ENCODE results near the gene B4GALT5. TPM values are rescaled to one million over a fixed set of nuclear protein-coding genes. Genes with fewer than 3 reads are reported as not detected.

Gene B4GALT5
- total RNA-seq, 1 donor, result 12.4 TPM

DNA sequence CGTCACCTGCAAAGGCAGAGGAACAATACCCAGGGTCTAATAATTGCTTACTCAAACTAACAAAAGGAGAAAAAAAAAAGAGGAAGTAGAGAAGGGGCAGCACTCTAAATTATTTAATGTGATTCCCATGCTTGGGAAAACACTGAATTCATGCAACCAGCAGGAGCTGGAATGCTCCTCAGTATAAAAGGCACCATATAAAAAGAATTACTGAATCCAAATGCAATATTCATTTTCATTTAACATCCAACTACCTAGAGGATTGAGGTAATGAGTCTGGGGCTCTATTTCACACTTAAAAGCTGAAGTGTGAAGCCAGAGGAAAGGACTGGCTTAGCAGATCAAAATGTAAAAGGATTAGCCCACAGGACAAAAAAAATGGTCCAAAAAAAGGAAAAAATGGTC lies 8.7 kb downstream of the B4GALT5 start:
- DNase-seq (ENCODE audit: low read depth in 2 of 3, low spot score in 2 of 3), result no peak

DNA sequence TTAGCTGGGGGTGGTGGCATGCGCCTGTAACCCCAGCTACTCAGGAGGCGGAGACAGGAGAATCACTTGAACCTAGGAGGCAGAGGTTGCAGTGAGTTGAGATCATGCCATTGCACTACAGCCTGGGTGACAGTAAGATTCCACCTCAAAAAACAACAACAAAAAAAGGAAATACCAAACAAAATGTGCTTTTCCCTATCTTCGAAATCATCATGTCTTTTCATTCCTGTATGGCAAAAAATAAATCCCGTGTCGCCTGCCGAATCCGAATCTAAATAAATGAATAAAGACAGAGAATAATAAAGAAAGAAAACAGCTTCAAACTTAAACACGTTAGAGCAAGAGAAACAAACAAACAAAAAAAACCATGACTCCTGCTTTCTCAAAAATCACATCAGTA lies 11.8 kb downstream of the B4GALT5 start:
- no peak for DNase-seq (ENCODE audit: low read depth in 2 of 3, low spot score in 2 of 3)

DNA sequence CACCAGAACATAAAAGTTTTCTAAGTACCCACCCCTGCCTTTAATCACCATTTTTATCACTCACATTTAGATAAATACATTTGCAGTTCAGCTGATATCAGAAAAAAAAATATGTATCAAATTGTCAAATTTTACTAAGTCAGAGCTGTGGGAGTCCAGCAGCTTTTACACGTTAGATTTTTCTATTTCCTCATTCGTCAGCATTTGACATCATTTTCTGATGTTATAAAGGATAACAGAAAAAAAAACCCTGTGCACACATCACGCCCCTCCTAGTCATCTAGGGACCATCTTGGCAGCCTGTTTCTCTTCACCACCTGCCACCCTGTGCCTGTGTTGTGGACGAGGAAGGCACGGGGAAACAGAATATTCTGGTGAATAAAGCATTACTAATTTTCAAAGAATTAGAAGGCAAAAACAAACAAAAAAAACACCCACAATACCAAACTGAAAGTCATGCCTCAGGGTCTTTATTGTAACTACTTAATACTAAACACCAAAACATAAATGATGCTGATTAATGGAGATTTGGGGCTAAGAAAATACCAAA lies 12.4 kb downstream of the B4GALT5 start:
- peak in 1 of 3 donors; percentile 41 for DNase-seq (ENCODE audit: low read depth in 2 of 3, low spot score in 2 of 3)

DNA sequence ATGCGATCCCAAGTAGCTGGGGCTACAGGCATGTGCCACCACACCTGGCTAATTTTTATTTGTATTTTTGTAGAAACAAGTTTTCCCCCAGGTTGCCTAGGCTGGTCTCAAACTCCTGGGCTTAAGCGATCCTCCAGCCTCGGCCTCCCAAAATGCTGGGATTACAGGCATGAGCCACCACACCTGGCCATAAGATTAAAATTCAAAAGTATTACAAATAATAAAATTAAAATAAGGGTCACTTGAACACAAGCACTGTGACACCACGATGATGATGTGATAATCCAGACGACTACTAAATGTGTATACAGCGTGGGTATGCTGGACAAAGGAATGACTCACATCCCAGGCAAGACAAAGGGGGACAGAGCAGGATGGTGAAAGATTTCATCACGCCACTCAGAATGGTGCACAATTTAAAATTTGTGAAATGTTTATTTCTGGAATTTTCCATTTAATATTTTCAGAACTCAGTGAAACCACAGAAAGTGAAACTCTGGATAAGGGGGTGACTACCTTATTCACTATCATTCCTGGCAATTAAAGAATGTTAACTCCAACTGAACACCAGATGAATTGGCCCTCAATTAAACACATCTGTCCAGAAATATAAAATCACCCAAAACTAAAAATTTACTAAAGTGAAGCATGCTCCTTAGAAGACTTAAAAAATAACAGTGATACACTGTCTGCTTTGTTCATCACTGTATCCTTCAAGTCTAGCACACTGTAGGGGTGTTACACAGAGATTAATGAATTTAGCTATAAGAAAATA lies 13.1 kb downstream of the B4GALT5 start:
- no peak for DNase-seq (ENCODE audit: low read depth in 2 of 3, low spot score in 2 of 3)

DNA sequence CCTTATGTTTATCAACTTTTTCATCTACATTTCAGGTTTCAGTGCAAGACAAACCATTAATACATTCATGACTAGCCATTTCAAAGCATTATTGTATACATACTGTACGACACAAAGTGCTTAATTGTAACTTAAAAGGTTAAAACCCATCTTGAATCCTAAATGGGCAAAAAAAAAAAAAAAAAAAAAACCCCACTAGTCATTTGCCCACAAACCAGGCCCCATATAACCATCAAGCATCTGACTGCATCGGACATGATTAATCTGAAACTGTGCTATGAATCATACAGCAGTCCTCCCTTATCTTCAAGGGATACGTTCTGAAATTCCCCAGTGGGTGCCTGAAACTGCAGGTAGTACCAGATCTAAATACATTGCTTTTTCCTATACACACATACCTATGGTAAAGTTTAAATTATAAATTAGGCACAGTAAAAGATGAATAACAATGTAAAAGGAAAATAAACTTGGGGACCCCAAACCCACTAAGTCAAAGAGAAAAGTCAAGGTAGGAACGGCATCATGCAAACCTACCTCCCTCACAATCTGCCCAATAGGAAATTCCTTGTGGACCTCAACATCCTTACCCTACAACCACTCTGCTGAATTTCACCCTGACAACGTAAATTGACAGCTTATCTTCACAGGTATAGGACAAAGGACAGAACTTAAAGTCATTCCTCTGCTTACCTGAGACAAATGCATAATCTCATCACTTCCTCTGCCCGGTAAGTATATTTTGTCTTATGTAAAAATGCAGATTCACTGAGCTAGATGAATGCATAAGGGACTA lies 14.3 kb downstream of the B4GALT5 start:
- DNase-seq (ENCODE audit: low read depth in 2 of 3, low spot score in 2 of 3), result no peak

DNA sequence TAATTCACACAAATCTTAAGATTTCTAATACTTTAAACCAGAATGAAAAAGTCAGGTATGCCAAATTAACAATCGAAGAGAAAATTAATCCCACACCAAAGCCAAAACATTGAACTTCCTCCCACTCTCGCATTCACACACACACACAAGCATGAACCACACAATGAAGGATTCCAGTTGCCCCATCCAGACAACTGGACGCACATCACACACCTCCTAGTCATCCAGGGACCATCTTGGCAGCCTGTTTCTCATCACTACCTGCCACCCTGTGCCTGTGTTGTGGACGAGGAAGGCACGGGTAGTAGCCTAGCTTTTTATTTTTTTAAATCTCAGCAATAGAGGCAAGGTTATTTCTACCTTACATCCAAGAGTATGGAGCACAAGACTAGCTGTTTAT lies 15.2 kb downstream of the B4GALT5 start:
- no peak for DNase-seq (ENCODE audit: low read depth in 2 of 3, low spot score in 2 of 3)

DNA sequence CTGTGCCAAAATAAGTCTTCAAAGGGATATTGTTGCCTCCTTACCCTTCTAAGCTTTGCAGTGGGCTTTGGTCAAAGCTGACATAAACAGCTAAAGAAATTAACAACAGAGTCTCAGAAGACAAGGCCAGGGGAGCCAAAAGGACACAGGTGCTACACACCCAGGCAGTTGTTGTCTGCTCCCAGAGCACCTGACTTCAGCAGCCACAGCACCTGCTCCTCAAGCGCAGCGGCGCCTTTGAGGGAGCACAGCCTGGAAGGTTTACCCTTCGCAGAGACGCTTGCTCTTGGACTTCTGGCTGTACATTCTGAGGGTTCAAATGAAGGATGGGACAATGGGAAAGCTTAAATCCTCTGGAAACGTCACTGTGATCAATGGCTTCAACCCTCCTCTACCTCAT lies 16.6 kb downstream of the B4GALT5 start:
- DNase-seq (ENCODE audit: low read depth in 2 of 3, low spot score in 2 of 3), result no peak

DNA sequence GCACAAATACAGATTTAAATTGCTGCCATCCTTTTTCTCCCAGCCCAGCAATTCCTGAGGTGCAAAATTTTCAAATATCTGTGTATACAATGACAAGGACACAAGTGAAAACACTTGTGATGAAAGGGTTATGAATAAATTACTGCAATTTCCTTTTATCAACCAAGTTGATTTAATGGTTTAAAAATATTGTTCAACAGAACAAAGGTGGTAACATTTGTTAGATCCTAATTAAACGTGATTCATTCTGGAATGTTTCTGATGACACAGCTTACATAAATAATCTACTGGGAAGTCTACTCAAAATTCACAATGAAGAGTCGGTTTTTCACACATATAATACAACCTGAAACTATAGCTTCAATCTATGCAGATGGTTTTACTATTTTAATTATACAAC lies 17.1 kb downstream of the B4GALT5 start:
- no peak for DNase-seq (ENCODE audit: low read depth in 2 of 3, low spot score in 2 of 3)

DNA sequence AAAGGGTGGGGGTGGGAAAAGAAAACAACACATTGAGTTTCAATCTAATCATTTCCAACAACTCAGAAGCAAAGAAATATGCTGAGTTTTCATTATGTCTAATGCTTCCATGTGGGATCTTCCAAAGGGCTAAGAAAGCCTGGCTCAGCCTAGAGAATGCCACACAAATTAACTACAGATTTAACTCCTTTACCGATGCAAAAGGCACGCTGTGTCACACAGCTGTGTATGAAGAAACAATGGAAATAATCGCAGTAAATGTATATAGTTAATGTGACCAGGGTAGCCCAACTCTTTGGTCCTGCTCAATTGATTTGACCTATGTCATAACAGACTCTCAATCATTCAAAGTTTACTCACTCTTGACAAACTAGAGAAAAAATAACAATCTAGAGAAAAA lies 17.8 kb downstream of the B4GALT5 start:
- no peak for DNase-seq (ENCODE audit: low read depth in 2 of 3, low spot score in 2 of 3)

DNA sequence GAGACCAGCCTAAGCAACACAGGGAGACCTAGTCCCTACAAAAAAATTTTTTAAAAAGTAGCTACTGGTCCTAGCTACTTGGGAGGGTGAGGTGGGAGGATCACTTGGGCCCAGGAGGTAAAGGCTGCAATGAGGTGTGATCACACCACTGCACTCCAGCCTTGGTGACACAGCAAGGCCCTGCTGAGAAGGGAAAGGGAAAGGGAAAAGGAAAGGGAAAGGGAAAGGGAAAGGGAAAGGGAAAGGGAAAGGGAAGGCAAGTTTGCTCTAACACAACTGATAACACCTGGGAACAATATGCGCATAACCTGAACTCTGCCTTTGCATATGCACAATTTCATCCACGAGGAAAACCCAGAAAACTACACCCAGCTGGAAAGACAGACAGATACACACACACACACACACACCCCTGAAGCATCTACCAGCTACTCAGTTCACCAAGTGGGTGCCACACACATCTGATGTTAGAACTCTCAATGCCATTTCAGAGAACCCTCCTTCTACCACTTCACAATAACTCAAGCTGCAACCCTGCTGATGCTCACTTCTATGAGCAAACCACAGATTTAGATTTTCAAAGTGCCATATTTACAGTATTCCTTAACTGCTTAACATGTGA lies 19.1 kb downstream of the B4GALT5 start:
- no peak for DNase-seq (ENCODE audit: low read depth in 2 of 3, low spot score in 2 of 3)

DNA sequence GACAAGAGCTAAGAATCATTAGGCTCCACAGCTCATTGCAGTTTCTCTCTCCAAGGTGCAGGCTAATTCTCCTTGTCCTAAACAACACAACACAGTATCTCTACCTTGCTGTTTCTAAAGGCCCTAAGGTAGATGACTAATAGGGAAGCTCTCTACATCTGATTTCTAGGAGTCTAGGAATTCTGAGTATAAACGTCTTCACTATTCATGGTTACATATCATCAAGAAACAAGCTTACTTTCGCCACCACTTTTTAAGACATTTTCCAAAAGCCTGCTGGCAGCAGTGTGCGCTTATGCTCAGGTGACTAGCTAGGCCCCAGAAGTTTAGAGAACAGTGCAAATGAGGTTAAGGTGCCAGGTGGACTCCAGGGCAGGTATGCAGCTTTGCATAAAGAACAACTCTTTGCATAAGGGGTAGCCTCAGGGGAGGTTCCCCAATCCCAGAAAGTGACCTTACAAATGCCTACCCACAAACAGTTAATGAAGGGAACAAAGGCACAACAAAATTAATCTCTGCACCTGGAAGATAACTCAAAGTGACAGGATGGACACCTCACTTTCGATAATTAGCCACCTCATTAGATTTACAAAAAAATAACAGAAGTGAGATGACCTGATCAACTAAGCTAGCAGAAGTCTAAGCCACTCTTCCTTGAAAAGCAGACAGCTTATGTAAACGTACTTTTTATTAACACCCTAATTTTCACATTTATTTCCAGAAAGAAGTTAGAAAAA lies 20.1 kb downstream of the B4GALT5 start:
- no peak for DNase-seq (ENCODE audit: low read depth in 2 of 3, low spot score in 2 of 3)

DNA sequence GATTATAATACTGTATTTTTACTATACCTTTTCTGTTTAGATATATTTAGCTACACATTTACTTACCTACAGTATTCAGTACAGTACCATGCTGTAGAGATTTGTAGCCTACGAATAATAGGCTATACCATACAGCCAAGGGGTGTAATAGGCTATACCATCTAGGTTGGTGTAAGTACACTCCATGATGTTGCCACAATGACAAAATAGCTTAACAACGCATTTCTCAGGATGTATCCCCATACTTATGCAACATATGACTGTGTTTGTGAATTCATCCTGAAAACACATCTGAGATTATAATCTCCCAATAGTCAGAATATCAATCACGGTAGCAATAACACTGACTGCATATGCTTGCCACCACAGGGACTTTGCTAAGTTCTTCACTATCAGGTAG lies 20.7 kb downstream of the B4GALT5 start:
- no peak for DNase-seq (ENCODE audit: low read depth in 2 of 3, low spot score in 2 of 3)

DNA sequence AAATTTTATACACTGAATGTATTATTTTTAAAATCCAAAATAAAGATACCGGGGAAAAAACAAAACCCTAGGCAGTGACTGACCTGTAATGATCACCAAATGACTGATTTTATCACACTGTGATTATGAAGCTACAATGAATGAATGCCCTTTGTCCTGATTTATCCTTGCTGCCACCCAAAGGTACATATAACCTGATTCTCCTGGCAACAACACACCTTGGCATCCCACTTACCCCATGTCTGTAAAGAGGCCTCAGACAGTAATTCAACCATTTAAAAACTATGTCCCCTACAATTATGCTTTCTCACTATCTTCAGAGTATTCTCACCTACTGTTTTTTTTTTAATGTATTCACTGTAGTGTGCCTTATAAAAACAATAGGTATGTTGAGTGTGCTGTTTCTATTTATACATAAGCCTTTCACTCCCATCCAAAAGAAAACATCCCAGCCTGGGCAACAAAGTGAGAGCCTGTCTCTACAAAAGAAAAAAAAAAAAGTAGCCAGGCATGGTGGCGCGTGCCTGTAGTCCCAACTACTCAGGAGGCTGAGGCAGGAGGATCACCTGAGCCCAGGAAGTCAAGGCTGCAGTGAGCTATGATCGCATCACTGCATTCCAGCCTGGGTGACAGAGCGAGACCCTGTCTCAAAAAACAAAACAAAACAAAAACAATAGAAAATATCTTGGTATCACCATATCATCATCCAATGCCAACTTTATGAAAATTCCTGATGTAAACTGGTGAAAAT lies 21.7 kb downstream of the B4GALT5 start:
- no peak for DNase-seq (ENCODE audit: low read depth in 2 of 3, low spot score in 2 of 3)

DNA sequence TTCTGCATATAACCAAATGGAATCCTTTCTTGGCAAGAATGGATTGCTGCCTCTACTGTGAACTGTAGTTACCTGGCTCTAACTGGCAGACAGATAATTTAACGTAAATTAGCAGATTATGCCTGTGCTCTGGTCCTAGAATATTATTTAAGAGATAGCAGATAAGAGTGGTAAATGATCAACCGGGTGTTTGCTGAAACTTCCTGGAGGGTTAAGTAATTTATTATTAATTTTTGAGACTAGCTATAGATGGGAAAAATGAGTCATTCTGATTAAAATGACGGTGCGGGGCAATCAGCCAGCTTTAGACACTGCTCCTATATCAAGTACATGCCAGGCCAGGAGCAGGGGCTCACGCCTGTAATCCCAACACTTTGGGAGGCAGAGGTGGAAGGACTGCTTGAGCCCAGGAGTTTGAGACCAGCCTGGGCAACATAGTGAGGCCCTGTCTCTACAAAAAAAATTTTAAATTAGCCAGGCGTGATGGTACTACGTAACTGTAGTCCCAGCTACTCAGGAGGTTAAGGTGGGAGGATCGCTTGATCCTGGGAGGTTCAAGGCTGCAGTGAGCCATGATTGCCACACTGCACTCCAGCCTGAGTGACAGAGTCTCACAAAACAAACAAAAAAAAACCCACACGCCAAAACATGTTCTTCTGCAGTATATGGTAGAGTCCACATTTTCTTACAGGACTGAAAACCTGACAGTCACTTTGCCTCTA lies 22.6 kb downstream of the B4GALT5 start:
- DNase-seq (ENCODE audit: low read depth in 2 of 3, low spot score in 2 of 3), result no peak

DNA sequence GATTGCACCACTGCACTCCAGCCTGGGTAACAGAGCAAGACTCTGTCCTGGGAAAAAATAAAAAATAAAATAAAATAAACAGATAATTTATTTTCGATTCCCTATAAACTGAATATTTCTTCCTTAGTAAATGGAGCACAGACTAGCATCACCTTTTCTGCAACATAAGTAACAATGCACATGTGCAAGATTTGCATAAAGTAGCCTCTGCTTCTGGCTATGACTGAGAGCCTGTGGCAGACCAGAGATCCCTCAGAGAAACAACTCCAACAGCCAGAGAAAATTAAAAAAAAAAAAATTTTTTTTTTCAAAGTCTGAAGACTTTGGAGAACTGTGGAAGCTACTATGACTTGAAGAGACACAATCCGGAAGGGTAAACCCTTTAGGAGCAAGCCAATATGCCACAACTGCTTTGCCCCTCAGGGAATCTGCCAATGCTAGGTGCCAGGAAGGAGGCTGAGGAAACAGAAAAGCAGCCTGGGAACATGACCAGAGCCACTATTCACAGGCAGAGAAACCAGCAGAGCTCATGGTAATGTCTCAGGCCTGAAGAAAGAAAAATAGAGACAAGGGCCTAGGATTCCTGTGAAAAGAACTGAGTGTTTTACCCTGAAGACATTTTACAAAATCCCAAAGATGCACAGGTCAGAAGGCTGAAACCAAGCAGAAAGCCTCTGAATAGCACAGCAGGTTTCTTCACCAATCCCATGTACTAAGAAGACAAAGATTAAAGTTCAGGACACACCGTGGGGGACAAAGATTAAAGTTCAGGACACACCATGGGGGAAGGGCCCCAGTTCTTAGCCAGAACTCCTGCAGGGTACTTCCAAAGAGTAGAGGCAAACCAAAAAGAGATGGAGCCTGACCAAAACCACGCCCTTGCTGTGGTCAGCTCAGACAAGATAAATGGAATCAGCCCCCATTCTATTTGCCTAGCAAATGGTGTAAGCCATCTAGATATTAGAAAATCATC lies 25.8 kb downstream of the B4GALT5 start:
- DNase-seq (ENCODE audit: low read depth in 2 of 3, low spot score in 2 of 3), result no peak

DNA sequence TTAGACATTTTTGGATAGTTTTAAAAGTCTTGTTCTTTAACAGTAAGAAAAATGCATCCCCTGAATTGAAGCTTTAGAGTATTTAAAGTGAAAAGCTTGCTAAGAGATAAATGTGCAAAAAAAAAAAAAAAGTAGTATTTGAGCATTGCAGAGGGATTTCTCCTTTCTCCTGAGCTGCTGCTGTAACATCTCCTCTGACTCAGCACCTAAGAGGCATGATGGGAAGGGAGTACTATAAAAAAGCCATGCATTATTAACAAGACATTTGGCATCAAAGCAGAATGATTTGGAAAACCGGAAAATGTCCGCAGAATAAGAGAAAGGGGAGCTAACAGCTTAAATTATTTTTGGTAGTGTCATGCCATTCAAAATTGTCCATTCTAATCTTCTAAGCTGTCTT lies 27.9 kb downstream of the B4GALT5 start:
- no peak for DNase-seq (ENCODE audit: low read depth in 2 of 3, low spot score in 2 of 3)

DNA sequence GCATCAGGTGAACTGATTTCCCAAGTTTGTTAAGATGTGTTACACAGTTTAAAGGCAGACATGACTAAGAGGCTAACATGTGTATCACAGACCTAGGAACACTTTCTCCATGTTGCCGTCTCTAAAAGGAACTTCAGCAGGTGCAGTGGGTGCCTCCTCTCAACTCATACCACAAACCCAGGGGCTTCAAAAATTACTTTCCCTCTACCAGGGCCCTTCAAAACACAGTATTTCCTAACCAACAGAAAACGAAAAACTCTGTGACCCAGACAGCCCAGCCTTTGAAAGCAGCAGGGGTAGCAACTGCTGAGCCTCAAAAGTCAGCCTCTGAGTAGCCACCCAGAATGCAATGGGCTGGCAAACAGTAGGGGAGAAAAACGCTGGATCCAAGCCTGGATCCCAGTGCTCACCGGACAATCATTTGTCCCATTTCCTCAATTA lies 28.5 kb downstream of the B4GALT5 start:
- DNase-seq (ENCODE audit: low read depth in 2 of 3, low spot score in 2 of 3), result no peak

DNA sequence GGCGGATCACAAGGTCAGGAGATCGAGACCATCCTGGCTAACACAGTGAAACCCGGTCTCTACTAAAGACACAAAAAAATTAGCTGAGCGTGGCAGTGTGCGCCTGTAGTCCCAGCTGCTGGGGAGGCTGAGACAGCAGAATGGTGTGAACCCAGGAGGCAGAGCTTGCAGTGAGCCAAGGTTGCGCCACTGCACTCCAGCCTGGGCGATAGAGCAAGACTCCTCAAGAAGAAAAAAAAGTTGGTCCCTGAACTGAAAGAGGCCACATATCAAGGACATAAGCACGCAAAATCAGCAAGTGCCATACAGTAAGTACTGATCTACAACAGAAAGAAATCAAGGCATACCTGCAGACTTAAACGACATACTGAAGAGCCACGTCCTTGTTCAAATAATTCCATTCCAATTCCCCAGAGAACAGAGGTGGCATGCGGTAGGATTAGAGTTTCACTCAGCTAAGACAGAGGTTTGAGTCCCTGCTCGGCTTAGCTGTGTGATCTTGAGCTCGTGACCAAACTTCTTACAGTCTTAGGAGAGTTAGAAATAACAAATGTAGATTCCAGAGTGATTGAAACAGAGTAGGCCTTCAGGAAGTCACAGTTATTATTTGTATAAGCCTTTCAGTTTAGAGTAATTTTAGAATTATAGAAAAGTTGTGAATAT lies 29.2 kb downstream of the B4GALT5 start:
- no peak for DNase-seq (ENCODE audit: low read depth in 2 of 3, low spot score in 2 of 3)
